GM12891 (cell line): ENCODE results near the gene C11orf97.

Experiments
- PAX5 ChIP-seq: IDR thresholded peaks from 2 replicates; pipeline ENCODE4 v1.6.1; 2011; ENCODE audit warnings: low read length, moderate library complexity, mild to moderate bottlenecking; ENCODE audit not compliant: insufficient read depth, severe bottlenecking
- POLR2A ChIP-seq: IDR thresholded peaks from 2 replicates; pipeline ENCODE4 v1.6.1; 2011; ENCODE audit warnings: low read depth, low read length, control low read depth
- POLR2AphosphoS5 ChIP-seq: IDR thresholded peaks from 2 replicates; pipeline ENCODE4 v1.6.1; 2011; ENCODE audit warnings: low read depth, low read length, control low read depth
- POU2F2 ChIP-seq: IDR thresholded peaks from 2 replicates; pipeline ENCODE4 v1.6.1; 2011; ENCODE audit warnings: low read depth, mild to moderate bottlenecking, control low read depth, low read length, moderate library complexity
- SPI1 ChIP-seq: IDR thresholded peaks from 2 replicates; pipeline ENCODE4 v1.6.1; 2011; ENCODE audit warnings: low read depth, low read length, control low read depth
- TAF1 ChIP-seq: IDR thresholded peaks from 2 replicates; pipeline ENCODE4 v1.6.1; 2011; ENCODE audit warnings: low read depth, low read length, control low read depth

- no peak for TF ChIP-seq POLR2AphosphoS5
- no peak for TF ChIP-seq TAF1
- TF ChIP-seq POLR2A: no peak
- TF ChIP-seq POU2F2: no peak
- TF ChIP-seq PAX5: no peak
- no peak for TF ChIP-seq SPI1
Measured at GRCh38 chr11:94504689-94505293, 7.5 kb upstream of the C11orf97 start.
